GM21367 (cell line): Measurements from ENCODE around the gene BAIAP2.
"Not testable (repeated sequence)": the region's sequence is repeated elsewhere in the genome, so short reads cannot be mapped to it uniquely, and the experiment has no call there.

Experiments used
- ATAC-seq: cut with Tn5 transposase; IDR thresholded peaks from one replicate; pipeline ENCODE4 v1.9.1; 2021; ENCODE audit not compliant: unreplicated experiment

Gene BAIAP2

DNA sequence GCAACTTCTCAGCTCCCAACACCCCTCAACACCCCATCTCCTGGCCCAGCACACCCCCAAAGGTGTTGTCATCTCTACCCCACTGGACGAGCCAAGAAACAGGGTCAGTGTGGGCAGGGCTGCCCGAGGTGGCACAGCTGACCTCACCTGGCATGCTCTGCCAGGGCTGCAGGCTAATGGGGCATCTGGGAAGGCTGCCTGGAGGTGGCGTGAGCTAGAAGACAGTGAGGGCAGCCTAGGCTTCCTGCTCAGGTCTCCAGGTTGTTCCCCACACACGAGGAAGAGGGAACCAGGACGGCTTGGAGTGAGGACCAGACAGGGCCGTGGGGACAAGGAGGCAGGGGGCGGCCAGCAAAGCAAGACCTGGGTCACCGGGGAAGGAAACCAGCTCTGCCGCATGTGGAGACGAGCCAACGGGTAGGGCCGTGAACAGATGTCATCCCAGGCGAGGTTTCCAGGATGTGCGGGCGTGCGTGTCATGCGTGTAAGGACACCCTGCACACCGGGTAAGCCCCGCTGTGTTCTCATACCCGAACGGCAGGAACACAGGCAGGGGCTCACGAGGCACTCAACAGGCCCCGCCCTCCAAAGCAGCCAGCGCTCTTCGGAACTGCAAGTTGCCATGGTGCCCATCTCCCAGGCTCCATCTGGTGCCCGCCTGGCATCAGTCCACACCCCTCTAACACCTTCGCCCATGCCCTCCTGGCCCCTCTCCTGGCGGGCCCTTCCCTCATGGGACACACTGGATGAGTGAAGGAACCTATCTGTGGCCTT is 100.7 kb downstream of the BAIAP2 start:
- ATAC-seq, result no peak

DNA sequence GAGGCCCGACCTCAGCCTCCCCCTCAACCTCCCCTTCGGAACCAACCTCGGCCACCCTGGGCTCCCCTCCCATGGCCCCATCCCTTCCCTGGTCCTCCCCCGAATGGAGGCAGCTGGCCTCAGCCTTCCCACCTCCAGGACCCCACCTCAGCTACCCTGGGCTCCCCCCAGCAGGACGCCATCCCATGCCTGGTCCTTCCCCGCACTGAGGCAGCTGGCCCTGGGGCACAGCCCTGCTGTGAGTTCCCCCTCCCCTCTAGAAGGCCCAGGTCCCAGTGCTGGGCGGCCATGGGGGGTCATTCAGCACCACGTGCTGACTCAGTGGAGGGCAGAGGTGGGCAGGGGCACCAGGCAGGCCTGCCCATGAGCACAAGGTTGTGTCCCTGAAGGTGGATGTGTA is 101.4 kb downstream of the BAIAP2 start:
- ATAC-seq, result no peak

DNA sequence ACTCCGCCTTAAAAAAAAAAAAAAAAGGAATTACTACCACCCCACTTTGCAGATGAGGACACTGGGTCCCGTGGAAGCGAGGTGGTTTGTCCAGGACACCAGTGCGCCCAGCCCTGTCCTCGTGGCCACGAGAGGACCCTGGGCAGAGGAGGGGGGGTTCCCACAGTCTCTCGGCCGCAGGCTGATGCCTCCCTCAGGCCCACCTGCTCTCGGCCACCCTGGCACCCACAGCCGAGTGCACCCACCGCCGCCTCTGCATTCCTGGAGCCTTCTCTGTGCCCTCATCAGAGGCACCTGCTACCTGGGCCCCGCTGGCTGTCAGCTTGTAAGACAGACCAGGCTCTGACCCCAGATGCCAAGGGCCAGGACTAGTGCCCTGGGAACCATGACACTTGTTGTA is 102.3 kb downstream of the BAIAP2 start:
- ATAC-seq, result no peak

- no peak for ATAC-seq
Measured at GRCh38 chr17:81138083-81138482, 103.1 kb downstream of the BAIAP2 start.

GRCh38 chr17:81138500-81138899 is 103.5 kb downstream of the BAIAP2 start:
- no peak for ATAC-seq

- ATAC-seq, result no peak
Measured at GRCh38 chr17:81139428-81139827, 104.5 kb downstream of the BAIAP2 start.

DNA sequence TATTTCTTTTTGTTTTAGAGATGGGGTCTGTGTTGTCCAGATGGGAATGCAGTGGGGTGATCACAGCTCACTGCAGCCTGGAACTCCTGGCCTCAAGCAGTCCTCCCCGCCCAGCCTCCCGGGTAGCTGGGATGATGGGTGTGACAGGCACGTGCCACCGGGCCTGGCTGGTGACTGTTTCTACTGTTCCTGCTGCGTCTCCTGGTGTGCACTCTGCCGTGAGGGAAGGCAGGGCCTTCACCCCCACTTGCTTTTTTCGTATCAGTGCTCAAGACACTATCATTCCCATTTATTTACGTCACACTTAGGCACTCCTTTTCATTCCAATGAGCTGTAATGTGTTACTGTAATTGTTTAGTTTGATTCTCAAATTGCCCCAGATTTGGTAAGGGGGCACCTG is 105.1 kb downstream of the BAIAP2 start:
- no peak for ATAC-seq

DNA sequence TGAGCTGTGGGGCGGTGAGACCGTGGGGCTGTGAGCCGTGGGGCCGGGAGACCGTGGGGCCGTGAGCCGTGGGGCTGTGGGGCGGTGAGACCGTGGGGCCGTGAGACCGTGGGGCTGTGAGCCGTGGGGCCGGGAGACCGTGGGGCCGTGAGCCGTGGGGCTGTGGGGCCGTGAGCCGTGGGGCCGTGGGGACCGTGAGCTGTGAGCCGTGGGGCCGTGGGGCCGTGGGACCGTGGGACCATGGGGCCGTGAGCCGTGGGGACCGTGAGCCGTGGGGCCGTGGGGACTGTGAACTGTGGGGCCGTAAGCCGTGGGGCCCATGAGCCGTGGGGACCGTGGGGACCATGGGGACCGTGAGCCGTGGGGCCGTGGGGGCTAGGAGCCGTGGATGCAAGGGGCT is 105.7 kb downstream of the BAIAP2 start:
- ATAC-seq, result no peak

GRCh38 chr17:81142301-81143199 is 107.6 kb downstream of the BAIAP2 start:
- no peak for ATAC-seq

GRCh38 chr17:81143200-81143527 is 108.2 kb downstream of the BAIAP2 start:
- no peak for ATAC-seq

GRCh38 chr17:81143717-81144422 is 108.9 kb downstream of the BAIAP2 start:
- no peak for ATAC-seq

DNA sequence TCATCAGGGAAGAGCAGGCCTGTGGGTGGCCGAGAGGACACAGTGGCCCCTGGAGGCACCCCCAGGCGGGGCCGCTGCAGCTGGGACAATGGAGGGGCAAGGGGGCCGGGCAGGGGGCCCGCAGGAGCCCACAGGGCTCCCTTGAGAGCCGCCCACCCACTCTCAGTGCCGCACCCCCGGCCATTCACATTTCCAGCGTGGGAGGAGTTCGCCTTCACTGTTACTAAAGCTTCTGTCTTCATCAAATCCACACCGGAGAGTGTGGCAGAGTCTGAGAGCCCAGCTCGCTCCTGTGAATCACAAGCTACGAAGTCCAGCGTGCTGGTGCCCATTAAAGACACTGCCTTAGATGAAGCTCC is 109.5 kb downstream of the BAIAP2 start:
- no peak for ATAC-seq

DNA sequence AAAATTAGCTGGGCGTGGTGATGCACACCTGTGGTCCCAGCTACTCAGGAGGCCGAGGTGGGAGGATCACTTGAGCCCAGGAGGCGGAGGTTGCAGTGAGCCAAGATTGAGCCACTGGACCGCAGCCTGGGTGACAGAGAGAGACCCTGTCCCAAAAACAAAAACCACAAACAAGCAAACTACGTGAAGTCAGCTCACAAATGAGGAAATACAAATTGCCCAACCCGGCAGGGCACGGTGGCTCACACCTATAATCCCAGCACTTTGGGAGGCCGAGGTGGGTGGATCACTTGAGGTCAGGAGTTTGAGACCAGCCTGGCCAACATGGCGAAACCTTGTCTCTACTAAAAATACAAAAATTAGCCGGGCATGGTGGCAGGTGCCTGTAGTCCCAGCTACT is 111.3 kb downstream of the BAIAP2 start:
- not testable (repeated sequence) for ATAC-seq

- no peak for ATAC-seq
Measured at GRCh38 chr17:81147701-81148100, 112.8 kb downstream of the BAIAP2 start.

DNA sequence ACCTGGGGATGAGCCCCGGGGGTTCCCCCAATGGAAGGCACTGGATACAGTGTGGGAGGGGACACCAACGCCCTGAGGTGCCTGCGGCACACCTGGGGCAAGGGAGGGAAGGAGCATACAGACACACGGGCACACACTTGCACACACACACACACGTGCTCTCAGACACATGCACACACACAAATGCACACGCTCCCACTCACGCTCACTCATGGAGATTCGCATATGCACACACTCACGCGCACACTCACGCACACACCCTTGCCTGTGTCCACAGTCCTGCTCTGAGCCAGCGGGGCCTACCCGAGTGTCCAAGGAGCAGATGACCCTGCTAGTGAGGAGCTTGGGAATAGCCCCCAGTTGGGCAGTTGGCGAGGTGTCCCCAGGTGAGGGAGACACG is 113.6 kb downstream of the BAIAP2 start:
- no peak for ATAC-seq

GRCh38 chr17:81148986-81149533 is 114.1 kb downstream of the BAIAP2 start:
- ATAC-seq, result no peak

DNA sequence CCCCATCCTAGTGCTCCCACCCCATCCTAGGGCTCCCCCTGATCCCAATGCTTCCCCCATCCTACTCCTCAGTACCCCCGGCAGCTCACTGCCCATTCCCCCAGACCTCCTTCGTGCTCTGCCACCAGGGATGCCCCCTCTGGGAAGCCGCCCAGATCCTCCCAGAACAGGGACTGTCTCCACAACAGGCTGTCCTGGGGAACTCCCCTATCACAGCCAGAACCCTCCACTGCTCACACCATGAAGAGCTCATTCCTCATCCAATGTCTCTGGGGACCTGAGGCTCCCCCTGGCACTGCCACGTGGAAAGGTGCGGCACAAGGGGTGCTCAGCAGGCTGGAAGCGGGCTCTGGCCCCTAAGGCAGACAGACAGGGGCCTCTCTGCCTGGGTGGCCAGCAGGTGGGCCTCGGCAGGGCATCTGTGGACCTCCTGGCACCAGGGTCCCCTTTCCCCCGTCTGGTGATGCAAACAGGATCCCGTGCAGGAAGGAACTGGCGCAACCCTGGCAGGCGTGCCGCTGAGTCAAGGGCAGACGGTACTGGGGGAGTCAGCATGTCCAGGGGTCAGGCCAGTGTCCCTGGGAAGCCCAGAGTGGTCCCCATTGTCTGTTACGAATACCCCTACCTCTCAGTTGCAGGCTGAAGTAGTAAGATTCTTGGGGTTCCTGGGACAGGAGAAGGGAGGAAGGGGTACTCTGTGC is 115.6 kb downstream of the BAIAP2 start:
- no peak for ATAC-seq

DNA sequence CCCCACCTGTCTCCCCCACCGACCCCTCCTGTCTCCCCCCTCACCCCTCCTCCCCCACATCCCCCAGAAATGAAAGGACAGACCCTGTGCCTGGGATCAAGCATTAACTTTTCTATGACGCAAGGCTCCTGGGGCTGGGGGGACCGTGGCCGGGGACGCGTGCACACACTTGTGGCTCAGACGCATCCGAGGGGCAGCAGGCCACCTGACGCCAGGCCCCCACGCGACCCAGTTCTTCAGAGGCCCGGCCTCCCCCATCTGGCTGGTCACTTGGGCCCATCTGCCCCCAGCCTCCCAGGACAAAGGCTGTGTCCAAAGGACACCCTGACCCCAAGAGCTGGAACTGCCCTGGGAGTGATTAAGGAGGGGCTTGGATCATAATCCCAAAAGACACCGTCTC is 116.3 kb downstream of the BAIAP2 start:
- ATAC-seq, result no peak

GRCh38 chr17:81152288-81152828 is 117.4 kb downstream of the BAIAP2 start:
- ATAC-seq, result no peak

DNA sequence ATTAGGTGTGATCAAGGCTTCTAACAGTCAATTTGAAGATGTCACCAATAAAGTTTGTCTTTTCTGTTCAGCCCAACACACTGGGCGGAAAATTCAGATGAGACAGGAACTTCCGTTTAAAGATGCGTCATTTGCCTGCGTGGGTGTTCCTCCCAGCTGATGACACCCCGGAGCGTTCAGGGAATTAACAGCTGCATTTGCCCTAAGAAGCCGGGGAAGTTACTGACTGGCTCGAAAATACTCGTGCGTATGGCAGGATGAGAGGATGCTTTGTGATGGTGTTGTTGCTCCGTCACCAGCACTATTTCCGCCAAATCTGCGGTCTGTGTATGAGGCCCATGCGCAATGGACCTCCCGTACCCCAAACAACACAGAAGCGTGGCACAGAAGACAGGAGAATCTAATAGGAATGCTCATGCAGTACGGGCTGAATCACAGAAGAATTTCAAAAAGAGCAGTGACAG is 118.4 kb downstream of the BAIAP2 start:
- no peak for ATAC-seq
